NCI-H146 (cell line): ENCODE results near the gene KCNG1.

ENCODE experiments used
- DNase-seq: peaks from one replicate; lab custom pipeline; 2025; lab: John Stamatoyannopoulos, UW

Gene KCNG1

DNA sequence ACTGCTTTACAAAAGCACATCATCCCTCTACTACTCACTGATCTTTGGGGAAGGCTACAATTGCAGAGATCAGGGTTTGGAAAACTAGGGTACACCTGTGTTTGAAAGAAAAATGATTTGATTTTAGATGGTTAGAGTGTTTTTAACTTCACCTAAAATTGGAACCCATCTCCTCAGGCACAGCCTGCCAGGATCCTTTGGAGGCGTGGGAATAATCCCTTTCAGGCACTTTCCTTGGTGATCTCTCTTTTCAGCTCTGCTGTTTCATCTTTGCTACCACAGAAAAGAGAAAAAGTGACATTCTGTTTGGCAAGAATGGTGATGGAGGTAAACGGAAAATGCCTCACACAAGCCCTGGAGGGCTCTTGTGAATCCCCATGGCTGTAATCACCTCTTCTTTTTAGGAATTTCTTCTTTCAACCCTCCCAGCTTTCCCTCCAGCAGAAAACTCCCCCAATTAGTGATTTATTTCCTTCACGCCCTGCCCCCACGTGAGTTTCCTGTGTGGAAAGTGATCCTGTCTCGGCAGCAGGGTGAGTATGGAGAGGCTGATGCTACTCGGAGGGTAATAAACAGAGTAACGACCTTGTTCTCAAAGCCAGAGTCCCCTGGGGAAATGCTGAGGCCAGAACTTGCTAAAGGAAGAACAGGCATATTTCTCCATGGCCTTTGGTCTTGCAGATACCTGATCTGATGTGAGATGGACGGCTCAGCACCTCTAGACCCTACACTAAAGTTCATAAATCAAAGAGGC is 9.2 kb downstream of the KCNG1 start:
- DNase-seq = no peak

DNA sequence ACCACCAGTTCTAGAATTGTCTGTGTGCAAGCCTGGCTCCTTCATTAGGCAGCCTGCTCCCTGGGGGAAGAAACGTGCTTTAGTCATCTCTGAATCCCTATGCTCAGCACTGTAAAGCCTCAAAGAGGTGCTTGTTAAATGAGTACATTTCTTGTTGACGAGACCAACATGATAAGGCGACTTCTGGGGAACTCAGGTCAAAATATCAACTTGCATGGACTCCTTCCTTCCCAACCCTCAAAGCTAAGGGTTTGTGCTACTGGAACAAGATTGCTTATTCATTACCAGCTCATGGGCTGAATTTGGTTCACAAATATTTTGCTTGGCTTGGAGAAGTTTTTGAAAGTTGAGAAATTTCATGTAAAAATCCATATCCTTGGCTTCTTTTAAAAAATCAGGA is 10.6 kb downstream of the KCNG1 start:
- no peak for DNase-seq

DNA sequence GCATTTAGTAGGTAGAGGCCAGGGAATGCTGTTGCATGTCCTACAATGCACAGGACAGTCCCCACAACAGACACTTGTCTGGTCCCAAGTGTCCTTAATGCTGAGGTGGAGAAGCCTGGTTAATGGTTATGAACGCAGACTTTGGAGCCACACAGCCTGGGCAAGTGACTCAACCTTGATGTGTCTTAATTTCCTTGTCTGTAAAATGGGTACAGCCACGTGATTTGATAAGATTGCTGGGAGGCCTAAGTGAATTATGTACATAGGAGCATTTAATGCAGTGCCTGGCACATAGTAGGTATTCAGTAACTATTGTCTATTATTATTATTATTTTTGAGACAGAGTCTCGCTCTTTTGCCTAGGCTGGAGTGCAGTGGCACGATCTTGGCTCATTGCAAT is 11.4 kb downstream of the KCNG1 start:
- DNase-seq = no peak

DNA sequence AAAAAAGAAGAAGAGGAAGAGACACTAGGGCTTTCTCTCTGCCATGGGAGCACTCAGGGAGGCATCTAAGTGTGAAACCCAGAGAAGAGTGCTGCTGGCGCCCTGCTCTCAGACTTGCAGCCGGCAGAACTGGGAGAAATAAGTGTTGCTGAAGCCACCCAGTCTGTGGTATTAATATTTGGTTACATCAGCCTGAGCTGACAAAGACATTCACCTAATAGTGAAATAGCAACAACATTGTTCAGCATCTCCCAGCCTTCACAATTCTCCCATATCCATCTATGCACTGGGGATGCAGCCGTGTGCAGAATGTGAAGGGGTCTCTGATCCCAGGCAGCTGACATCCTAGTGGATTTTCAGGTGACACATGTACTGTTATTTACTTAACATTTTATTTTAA is 12.0 kb downstream of the KCNG1 start:
- DNase-seq = no peak

DNA sequence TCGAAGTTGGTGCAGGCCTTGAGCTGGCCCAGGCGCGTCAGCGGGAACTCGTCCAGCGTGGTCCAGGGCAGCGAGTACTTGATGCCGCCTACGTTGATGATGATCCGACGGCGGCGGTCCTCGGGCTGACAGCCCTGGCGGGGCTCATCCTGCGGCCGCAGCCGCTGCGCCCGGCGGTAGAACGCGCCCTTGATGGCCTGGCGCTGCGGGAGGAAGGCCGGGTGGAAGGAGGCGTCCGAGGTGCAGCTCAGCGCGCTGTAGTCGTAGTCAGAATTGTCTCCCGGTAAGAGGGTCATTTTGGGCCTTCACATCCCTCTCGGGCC is 12.9 kb downstream of the KCNG1 start:
- DNase-seq = no peak

DNA sequence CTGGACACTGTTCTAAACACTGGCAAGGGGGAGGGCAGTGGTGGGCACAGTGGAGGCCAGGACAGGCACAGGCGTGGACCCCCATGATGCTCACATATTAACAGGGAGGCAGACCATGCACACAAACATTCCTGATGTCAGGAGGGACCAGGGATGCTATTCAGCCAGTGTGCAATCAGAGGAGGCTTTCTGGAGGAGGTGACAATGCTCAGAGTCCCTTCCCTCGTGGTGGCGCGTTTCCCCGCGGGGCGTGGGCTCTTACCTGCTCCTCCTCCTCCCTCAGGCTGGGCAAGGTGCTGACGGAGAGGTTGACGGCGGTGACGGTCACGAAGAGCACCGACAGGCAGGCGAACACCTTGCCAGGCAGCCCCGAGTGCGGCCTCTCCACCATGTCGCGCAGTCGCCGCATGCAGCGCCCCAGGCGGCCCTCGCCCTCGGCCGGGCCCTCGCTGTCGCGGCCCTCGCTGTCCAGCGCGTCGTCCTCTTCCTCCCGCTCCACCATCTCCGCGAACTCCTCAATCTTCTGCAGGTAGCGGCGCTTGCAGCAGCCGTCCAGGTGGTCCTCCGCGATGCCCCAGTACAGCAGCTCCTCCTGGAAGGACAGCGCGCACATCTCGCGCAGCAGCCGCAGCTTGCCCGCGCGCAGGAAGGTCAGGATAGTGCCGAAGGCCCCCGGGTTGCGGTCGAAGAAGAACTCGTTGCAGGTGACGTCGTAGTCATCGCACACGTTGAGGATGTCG is 13.4 kb downstream of the KCNG1 start:
- DNase-seq = no peak

DNA sequence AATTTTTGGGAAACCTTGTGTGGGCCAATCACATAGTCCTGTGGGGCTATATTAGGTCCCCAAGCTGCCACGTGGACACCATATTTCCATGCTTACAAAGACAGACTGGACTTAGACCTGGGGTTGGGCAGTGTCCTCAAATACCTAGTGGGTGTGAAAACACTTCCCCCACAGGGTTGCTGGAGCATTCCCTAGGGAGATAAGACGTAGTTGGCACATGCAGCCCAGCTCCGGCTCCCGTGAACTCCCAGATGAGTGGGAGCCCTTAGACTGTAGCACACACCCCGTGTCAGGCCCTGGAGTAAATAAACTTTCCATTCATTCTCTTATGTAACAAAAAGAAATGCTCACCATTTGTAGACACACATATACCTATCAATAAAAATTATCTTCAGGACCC is 14.2 kb downstream of the KCNG1 start:
- DNase-seq = no peak

DNA sequence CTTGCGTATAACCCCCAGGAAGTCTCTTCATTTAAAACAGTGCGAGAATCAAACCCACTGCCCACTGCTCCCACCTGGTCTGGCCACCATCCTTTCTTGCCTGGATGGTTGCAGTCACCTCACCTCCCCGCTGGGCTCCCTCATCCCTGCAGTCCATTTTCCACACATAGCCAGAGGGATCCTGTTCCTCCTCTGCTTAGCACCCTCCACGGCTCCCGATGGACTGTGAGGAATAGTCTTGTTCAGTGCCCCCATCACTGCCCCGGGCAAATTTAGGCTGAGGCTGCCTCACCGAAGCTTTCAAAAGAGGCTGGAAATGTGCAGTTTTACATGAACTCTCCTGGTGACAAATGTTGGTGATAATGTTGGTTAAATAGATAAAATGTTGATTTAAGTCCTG is 17.7 kb downstream of the KCNG1 start:
- no peak for DNase-seq

DNA sequence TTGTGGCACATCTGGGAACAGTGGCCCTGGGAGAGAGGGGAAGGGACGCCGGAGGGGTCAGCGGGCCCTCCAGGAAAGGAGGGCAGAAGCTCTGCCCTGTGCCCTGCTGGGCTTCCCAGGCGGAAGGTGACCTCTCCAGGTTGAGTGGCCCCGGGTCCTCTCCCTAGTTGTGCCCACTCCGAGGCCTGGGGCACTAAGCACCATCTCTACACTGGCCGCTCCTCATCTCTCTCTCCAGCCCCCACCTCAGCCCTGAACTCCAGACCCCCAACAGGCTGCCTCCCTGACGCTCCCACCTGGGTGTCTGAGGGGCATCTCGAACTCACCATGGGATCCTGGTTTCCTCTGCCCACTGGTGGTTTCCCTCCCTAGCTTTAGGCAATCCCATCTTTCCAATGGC is 18.1 kb downstream of the KCNG1 start:
- no peak for DNase-seq

DNA sequence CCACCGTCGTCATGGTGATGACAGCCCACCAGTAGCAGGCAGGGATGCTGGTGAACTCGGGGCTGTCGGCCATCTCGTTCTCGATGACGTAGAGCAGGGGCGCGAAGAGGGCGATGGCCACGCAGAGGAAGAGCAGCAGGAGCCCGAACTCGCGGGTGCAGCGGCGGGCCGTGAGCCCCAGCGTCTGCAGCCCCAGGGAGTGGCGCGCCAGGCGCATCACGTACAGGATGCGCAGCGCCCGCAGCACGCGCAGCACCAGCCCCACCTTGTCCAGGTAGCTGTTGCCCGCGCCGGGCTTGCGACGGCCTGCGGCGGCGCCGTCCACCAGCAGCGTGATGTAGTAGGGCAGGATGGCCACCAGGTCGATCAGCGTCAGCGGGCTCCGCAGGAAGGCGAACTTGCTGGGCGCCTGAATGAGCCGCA is 18.6 kb downstream of the KCNG1 start:
- no peak for DNase-seq

DNA sequence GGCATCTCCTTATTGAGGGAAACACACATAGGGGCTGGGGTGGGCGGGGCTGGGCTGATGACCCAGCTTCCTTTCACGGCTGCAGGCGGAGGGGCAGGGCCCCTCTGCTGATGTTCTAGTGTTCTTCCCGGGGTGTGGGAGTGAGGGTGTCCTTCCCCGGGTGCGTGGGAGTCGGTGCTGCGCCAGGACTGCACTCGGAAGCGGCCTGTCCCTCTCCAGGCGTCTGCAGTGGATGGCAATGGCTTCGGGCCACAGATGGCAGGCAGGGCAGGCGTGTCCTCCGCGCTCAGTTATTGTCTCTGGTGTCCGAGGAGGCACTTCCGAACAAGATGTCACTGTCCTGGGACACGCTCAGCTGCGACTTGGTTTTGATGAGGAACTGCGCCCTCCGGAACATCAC is 19.2 kb downstream of the KCNG1 start:
- DNase-seq = no peak

DNA sequence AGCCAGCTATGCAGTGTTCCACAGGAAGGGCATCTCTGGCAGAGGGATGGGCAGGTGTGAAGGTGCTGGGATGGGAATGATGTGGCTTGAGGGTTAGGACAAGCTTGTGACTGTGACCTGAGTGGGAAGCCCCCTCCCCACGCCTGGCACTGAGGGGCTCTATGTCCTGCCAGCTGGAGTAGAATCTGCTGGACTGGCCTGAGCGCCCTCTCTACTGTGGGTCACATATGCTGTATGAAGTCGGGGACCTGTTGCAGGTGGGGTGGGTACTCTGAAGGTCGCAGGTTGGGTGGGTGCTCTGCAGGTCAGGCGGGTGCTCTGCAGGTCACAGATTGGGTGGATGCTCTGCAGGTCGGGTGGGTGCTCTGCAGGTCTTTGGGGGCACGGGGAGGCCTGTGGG is 20.3 kb downstream of the KCNG1 start:
- no peak for DNase-seq

DNA sequence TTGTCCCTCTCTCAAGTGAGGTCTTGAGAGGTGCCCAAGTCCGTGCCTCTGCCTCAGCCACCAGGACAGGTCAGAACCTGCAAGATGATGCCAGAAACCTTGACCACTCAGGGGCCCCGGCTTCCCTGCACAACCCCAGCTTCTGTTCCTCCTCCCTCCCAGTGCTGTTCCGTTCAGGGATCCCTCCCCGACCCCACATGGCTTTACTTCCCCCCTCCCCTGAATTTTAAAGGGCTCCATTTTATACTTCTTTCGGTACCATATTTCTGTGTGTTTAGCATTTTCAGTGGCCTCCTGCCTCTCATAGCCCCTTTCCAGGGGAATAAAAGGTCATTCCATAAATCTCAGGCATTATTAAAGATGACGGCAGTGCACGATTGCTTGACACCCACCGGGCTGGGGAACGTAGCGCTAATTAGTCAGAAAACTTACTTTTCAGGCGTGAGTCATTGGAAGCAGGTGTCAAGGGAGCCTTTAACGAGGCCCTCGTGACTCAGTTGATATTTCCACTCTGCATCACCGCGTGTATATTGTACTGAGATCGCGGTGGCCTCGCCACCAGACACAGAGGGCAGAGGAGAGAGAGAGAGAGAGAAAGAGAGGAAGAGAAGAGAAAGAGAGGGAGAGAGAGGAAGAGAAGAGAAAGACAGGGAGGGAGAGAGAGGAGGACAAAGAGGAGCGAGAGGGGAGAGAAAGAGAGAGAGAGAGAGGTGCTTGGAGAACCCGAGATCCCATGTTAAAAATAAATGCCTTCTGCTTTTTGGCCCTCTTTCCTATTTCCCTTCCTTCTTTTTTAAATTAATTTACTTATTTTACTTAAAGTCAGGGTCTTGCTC is 21.3 kb downstream of the KCNG1 start:
- no peak for DNase-seq

DNA sequence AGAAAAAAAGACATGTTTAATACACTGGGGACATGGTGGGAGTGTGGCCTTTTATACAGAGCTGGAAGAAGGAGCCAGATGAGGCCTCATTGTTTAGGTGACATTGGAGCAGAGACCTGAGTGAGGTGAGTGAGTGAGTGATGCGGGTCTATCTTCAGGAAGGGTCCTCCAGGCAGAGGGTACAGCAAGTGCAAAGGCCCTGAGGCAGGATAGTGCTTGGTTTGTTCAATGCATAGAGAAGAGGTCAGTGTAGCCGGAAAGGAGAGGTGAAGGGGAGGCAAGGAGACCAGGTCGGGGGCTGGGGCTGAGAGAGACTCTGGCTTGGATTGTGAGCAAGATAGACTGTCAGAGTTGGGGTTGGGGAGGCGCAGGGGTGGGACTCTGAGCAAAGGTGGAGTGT is 23.6 kb downstream of the KCNG1 start:
- no peak for DNase-seq

DNA sequence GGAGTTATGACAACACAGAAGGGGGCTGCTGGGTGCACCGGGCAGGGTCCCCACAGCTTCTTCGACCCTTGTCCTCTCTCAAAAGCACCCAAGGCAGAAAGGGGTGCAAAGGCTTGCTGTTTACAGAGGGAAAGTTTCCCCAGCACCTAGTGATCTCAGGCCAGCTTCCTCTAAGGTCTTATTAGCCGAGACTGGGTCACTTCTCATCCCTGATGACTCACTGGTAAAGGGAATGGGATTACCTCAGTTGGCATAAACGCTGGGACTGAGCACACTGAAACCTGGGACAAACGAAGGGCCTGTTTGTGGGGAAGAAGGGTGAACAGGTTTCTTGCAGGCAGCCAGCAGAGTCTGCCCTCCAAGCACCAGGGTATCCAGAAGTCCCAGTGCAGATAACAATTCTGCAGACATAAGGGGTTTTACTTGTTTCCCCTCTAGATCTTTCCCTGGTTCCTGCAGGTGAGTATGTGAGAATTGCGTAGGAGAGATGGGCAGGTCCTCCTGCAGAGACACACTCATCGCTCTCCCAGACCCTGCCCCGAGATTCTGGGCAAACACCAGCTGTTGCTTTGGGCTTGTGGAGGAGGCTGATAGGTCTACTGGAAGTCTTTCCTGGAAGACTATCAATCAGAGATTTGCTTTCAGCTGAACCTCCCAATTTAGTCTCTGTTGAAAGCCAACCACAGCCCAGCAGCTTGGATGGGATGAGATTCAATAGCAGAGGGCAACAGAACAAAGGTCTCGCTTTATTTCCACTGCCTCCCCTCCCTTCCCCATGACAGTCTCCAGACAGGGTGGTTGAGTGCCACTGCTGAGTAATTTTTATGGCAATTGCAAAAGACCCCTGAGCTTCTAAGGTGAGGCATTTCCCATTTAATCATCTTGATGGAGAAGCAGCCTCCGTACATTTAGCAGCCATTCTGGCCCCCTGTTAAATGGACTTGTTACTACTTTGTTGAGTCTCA is 25.7 kb downstream of the KCNG1 start:
- no peak for DNase-seq

DNA sequence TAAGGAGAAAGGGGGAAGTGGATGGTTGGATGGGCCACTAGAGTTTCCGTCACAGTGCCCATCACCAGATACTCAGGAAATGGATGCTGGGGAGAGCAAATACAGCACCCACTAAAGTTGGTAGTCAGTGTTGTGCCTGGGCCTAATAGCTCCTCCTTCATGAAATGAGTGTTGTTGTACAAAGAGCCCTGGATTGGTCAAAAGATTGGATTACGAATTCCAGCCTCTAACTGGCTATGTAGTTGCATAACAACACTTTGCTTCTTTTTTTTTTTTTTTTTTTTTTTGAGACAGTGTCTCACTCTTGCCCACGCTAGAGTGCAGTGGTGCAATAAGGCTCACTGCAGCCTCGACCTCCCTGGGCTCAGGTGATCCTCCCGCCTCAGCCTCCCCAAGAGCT is 27.4 kb downstream of the KCNG1 start:
- no peak for DNase-seq

DNA sequence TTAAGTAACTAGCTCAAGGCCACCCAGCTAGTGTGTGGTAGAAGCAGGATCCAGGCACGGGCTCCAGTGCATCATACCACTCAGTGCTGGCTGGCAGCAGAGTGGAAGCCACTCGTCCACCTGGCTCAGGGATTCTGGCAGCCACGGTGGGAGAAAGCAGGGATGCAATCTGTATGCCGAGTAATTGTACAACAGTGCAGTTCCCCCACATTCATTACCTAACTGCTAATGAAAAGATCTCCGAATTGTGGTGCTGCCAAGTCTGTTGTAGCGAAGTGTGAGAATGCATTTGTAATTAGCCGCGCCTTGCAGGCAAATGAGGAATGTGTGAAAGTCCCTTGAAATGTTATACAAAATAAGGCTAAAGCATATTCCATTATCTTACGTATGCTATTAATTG is 29.0 kb downstream of the KCNG1 start:
- no peak for DNase-seq

DNA sequence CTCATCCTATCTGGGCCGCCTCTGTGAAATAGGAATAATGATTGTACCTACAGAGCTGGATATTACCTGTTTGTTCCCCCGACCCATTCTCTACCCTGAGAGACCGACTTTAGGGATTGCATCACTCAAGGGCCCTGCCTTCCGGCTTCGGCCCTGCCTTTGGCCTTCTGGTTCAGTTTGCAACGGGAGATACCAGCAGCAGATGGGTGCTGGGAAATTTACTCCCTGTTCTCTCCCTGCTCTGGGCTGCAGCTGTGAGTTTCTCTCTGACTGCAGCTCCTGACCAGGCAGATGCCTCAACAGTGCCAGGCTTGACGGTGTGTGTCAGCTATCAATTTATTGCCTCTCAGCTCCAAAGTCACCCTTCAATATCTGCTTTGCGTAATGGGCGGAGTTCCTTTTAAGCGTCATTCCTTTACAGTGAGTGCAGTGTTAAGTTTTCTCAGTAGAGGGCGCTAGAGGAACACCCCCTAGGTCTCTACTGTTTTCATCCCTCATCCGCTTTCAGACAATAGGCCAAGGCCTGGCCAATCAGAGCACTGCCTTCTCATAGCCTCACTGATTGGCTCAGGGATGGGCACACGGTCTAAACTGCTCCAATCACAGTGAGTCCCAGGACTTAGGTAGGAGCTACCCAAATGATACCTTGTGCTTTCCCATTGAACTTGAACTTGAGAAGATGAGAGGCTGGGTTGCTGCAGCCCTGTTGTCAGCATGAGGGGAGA is 30.0 kb downstream of the KCNG1 start:
- peak; percentile 10 for DNase-seq

DNA sequence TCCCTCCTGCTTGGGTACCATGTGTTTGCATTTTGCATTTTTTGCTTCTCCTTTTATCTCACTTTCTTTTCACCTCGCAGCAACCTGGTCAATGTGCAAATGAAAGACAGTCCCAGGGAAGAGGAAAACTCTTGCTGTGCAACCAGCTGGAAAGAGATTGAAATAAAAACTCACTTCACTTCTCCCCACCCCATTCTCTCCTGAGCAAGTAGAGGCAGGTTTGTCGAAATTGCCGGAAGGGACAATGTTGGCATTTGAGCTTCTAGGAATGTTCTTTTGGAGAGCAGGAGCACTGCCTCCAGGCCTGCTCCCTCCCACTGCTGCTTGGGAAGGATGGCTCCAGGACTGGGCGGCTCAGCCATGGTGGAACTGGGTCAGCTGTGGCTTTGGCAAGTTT is 30.6 kb downstream of the KCNG1 start:
- no peak for DNase-seq

DNA sequence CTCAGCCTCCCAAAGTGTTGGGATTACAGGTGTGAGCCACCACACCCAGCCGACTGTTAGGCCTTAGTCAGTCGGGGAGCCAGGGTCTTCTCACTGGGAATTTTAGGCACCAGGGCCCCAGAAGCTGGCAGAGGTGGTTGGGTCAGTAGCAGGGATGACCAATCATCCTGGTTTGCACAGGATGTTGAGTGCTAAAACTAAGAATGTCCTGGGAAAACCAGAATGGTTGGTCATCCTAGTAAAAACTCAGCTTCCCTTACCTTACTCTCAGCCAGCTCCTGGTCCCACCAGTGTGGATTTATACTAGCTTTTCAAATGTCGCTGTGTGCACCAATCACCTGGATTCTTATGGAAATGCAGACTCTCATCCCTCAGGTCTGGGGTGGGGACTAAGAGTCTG is 31.8 kb downstream of the KCNG1 start:
- DNase-seq = no peak
